Measurements from ENCODE around the gene OPN5.
A peak's percentile ranks its signal among the peaks of the same experiment; 100 is the strongest.

The OPN5 gene

DNA sequence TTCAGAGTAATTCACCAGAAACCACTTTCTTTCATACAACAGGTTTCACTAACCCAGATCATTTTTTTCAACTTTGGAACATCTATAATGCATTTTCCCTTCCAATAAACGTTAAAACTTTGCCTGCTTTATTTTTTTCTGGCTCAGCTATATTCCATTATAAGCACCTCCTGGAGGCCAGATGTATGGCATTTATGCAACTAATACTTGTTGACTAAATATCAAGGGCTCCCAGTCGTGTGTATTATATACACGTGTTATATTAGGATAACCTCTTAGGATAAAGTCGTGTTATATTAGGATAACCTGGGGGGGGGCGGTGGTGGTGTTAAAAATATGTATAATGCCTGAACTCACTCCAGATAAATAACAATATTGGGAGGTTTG lies 6.7 kb downstream of the OPN5 start:
- peaks cover 11% of the 10 kb centered on the region; the same call in 1 of the 2 replicates for H3K27me3 ChIP-seq (ENCODE audit: insufficient read depth, low read length)
- H3K36me3 ChIP-seq (ENCODE audit: insufficient read depth, low read length) = no peaks in the 10 kb centered on the region
- H2AFZ ChIP-seq (ENCODE audit: low read length, unreplicated experiment) = peak overlapping the region; percentile 14
- H3K4me1 ChIP-seq (ENCODE audit: control insufficient read depth, insufficient read depth, low read length, unreplicated experiment) = no peaks in the 10 kb centered on the region
- peak overlapping the region; percentile 63 for H3K4me3 ChIP-seq (ENCODE audit: low read depth, low read length)
- H3K27ac ChIP-seq (ENCODE audit: low read depth, low read length) = no peak overlapping the region
- no peaks in the 10 kb centered on the region for H3K79me2 ChIP-seq (ENCODE audit: control insufficient read depth, insufficient read depth, low read length, unreplicated experiment)

DNA sequence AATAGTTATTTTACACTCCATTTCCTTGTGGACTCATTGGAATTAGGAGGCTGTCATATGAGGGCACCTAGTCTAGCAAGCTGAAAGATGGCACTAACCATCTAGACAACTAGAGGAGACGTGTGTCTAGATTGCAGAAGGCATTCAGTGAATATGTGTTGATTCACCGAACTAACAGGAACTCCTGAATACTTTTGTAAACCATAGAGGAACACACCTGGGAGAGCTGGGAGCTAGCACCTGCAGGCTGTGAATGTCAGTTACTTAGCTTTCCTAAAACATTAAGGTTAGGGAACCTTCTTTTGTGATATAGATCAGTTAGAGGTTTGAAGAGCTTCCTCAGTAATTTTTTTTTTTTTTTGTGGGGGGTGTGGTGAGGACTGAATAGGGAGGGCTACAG lies 7.7 kb downstream of the OPN5 start:
- H2AFZ ChIP-seq (ENCODE audit: low read length, unreplicated experiment) = no peak overlapping the region
- no peaks in the 10 kb centered on the region for H3K36me3 ChIP-seq (ENCODE audit: insufficient read depth, low read length)
- H3K4me3 ChIP-seq (ENCODE audit: low read depth, low read length) = no peak overlapping the region
- H3K4me1 ChIP-seq (ENCODE audit: control insufficient read depth, insufficient read depth, low read length, unreplicated experiment) = no peaks in the 10 kb centered on the region
- H3K27ac ChIP-seq (ENCODE audit: low read depth, low read length) = no peak overlapping the region
- no peaks in the 10 kb centered on the region for H3K79me2 ChIP-seq (ENCODE audit: control insufficient read depth, insufficient read depth, low read length, unreplicated experiment)
- H3K27me3 ChIP-seq (ENCODE audit: insufficient read depth, low read length) = peaks cover 11% of the 10 kb centered on the region; the same call in 1 of the 2 replicates

DNA sequence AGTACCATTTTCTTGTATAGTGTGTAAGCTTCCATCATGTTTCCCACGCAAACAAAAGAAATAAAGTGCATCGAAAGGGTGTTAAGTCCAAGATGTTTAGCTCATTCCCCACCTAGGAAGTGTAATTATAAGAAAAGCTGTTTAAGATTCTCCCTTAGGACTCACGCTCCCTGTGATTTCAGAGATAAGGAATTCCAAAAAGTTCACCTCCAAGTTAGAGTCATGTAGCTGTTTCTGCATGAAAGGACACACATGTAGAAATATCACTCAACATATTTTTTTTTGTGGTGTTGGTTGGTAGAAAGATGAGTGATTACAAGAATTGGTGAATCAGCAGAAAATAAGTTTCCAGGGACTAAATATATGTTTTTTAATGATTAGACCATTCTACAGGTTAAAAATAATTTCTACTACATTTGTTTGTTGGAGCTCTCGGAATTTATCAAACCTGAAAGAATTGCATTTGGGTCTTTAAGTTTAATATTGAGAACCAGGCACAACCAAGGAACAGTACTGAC lies 10.4 kb downstream of the OPN5 start:
- Histone ChIP-seq H3K27ac (ENCODE audit: low read depth, low read length) (no peak overlapping the region), H3K36me3 (ENCODE audit: insufficient read depth, low read length) (no peaks in the 10 kb centered on the region), H3K4me1 (ENCODE audit: control insufficient read depth, insufficient read depth, low read length, unreplicated experiment) (no peaks in the 10 kb centered on the region), H3K79me2 (ENCODE audit: control insufficient read depth, insufficient read depth, low read length, unreplicated experiment) (no peaks in the 10 kb centered on the region), H2AFZ (ENCODE audit: low read length, unreplicated experiment) (no peak overlapping the region), H3K4me3 (ENCODE audit: low read depth, low read length) (no peak overlapping the region), H3K27me3 (ENCODE audit: insufficient read depth, low read length) (peaks cover 2% of the 10 kb centered on the region; the same call in 1 of the 2 replicates)

DNA sequence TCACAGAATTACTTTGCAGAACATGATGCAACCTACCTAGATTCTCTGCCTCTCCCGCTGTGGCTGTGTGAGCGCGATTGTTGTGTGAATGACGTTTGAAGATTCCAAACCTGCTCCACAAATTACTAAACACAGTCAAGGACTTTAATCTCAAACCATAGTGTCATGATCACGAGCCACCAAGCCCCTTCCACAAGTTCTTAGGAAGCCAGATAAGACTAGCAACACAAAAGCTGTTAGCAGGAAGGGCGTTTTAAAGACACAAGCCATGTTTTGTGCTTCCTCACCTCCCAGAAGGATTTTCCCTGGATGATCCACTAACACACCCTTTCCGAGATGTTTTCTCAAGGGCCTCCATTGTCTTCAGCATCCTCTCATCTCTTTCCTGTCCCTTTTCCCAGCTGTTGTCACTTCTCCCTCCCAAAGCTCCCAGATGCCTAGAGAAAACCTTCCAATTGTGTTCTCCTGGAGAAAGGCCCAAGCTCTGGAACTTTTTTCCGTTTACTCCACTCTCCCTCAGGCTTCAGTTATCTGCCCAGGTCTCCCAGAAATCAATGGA lies 12.8 kb downstream of the OPN5 start:
- Histone ChIP-seq H3K27me3 (ENCODE audit: insufficient read depth, low read length) (no peaks in the 10 kb centered on the region), H3K36me3 (ENCODE audit: insufficient read depth, low read length) (no peaks in the 10 kb centered on the region), H3K4me3 (ENCODE audit: low read depth, low read length) (no peak overlapping the region), H3K79me2 (ENCODE audit: control insufficient read depth, insufficient read depth, low read length, unreplicated experiment) (no peaks in the 10 kb centered on the region), H3K4me1 (ENCODE audit: control insufficient read depth, insufficient read depth, low read length, unreplicated experiment) (no peaks in the 10 kb centered on the region), H2AFZ (ENCODE audit: low read length, unreplicated experiment) (no peak overlapping the region), H3K27ac (ENCODE audit: low read depth, low read length) (no peak overlapping the region)

DNA sequence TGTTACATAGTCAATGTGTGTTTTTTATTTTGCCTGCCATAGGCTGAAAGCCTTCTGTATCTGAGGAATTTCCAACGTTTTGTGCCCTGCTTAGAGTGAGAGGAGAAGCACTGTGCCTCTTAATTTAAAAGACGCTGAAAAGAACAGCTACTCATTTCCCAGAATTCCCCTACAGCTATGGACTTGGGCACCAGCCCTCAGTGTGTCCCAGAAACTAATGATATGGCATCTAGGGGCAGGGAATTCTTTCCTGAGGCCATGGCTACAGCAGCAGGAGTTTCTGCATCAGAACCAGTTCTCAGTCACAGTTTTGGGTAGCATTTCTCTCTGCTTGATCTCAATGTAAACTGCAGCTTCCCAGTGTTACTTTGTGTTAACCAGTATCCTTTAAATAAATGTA lies 20.2 kb downstream of the OPN5 start:
- Histone ChIP-seq H2AFZ (ENCODE audit: low read length, unreplicated experiment) (no peak overlapping the region), H3K36me3 (ENCODE audit: insufficient read depth, low read length) (no peaks in the 10 kb centered on the region), H3K27ac (ENCODE audit: low read depth, low read length) (no peak overlapping the region), H3K4me3 (ENCODE audit: low read depth, low read length) (no peak overlapping the region), H3K79me2 (ENCODE audit: control insufficient read depth, insufficient read depth, low read length, unreplicated experiment) (no peaks in the 10 kb centered on the region), H3K27me3 (ENCODE audit: insufficient read depth, low read length) (no peaks in the 10 kb centered on the region), H3K4me1 (ENCODE audit: control insufficient read depth, insufficient read depth, low read length, unreplicated experiment) (no peaks in the 10 kb centered on the region)

DNA sequence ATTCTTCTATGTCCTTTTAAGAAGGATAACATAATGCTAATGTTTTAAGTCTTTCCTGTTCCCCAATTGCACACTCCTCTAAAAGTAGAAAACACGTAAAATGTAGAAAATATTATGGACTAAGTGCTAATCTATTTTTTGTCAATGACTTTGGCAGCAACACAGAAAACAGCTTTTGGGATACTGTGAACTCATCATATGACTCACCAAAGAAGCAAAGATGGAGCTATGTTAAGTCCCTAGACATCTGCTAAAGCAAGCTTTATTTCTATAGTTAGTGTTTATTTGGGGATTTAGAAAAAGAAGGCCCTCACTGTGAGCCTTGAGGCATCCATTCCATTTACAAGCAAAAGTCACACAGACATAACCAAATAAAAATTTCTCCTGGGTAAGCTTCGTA lies 23.0 kb downstream of the OPN5 start:
- Histone ChIP-seq H3K4me1 (ENCODE audit: control insufficient read depth, insufficient read depth, low read length, unreplicated experiment) (no peaks in the 10 kb centered on the region), H3K36me3 (ENCODE audit: insufficient read depth, low read length) (no peaks in the 10 kb centered on the region), H3K79me2 (ENCODE audit: control insufficient read depth, insufficient read depth, low read length, unreplicated experiment) (no peaks in the 10 kb centered on the region), H3K4me3 (ENCODE audit: low read depth, low read length) (no peak overlapping the region), H3K27me3 (ENCODE audit: insufficient read depth, low read length) (peaks cover 9% of the 10 kb centered on the region; the same call in 1 of the 2 replicates), H2AFZ (ENCODE audit: low read length, unreplicated experiment) (no peak overlapping the region), H3K27ac (ENCODE audit: low read depth, low read length) (no peak overlapping the region)

DNA sequence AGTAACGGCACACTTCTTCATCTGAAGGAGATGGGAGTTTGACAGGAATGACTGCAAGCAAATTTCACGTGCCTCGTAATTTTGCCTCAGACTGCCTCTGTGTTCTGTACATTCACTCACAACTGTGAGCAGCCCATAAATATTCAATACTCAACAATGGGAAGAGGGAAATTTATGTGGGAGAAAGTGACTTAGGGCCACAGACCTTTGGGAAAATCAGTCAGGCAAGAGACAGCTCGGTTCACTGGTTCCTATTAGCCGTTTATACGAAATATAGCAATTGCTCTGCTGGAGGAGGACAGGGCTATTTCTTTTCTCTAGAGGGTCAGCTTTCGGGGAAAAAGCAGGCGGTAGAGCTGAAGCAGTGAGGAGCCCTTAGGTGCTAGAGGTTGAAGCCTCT lies 28.0 kb downstream of the OPN5 start:
- no peak overlapping the region for H3K4me3 ChIP-seq (ENCODE audit: low read depth, low read length)
- H3K27me3 ChIP-seq (ENCODE audit: insufficient read depth, low read length) = peaks cover 23% of the 10 kb centered on the region; the same call in 1 of the 2 replicates
- H3K4me1 ChIP-seq (ENCODE audit: control insufficient read depth, insufficient read depth, low read length, unreplicated experiment) = no peaks in the 10 kb centered on the region
- no peaks in the 10 kb centered on the region for H3K36me3 ChIP-seq (ENCODE audit: insufficient read depth, low read length)
- H3K27ac ChIP-seq (ENCODE audit: low read depth, low read length) = no peak overlapping the region
- no peak overlapping the region for H2AFZ ChIP-seq (ENCODE audit: low read length, unreplicated experiment)
- no peaks in the 10 kb centered on the region for H3K79me2 ChIP-seq (ENCODE audit: control insufficient read depth, insufficient read depth, low read length, unreplicated experiment)

DNA sequence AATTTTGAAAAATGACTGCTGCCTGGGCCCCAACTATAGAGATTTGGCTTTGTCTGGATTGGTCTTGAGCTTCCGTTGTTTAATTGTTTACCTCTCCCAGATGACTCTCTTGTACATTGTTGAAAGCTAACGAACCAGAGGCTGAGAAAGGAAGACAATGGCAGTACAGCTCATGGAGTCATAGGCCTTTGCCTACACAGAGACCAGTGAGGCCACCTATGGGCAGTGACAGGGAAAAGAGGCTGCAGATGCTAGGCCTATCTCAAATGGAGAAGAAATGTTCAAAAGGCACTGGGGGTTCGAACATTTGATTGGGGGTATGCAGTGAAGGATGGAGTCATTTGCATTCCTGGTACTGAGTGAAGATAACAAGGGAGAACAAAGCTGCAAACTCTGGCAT lies 29.1 kb downstream of the OPN5 start:
- H2AFZ ChIP-seq (ENCODE audit: low read length, unreplicated experiment) = no peak overlapping the region
- no peaks in the 10 kb centered on the region for H3K36me3 ChIP-seq (ENCODE audit: insufficient read depth, low read length)
- no peak overlapping the region for H3K27ac ChIP-seq (ENCODE audit: low read depth, low read length)
- no peaks in the 10 kb centered on the region for H3K4me1 ChIP-seq (ENCODE audit: control insufficient read depth, insufficient read depth, low read length, unreplicated experiment)
- H3K4me3 ChIP-seq (ENCODE audit: low read depth, low read length) = no peak overlapping the region
- H3K79me2 ChIP-seq (ENCODE audit: control insufficient read depth, insufficient read depth, low read length, unreplicated experiment) = no peaks in the 10 kb centered on the region
- H3K27me3 ChIP-seq (ENCODE audit: insufficient read depth, low read length) = peaks cover 23% of the 10 kb centered on the region; the same call in 1 of the 2 replicates

DNA sequence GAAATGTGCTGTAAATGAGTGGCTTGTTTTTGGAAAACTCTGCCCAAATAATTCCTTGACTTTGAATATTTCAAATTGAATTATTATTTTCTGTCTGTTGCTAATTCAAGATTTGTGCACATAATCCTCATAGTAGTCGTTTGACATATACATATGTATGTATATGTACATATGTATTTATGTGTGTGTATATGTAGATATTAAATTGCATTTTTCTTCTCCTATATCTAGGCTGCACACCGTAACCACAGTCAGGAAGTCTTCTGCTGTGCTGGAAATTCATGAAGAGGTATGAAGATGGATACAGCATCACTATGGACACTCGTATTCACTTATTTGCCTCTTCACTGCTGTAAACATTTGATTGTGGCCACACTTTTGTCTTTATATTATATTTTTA lies 29.6 kb downstream of the OPN5 start:
- H3K79me2 ChIP-seq (ENCODE audit: control insufficient read depth, insufficient read depth, low read length, unreplicated experiment) = no peaks in the 10 kb centered on the region
- H3K27ac ChIP-seq (ENCODE audit: low read depth, low read length) = no peak overlapping the region
- no peak overlapping the region for H3K4me3 ChIP-seq (ENCODE audit: low read depth, low read length)
- H3K36me3 ChIP-seq (ENCODE audit: insufficient read depth, low read length) = no peaks in the 10 kb centered on the region
- H3K4me1 ChIP-seq (ENCODE audit: control insufficient read depth, insufficient read depth, low read length, unreplicated experiment) = no peaks in the 10 kb centered on the region
- H3K27me3 ChIP-seq (ENCODE audit: insufficient read depth, low read length) = peaks cover 25% of the 10 kb centered on the region; the same call in 1 of the 2 replicates
- H2AFZ ChIP-seq (ENCODE audit: low read length, unreplicated experiment) = no peak overlapping the region

DNA sequence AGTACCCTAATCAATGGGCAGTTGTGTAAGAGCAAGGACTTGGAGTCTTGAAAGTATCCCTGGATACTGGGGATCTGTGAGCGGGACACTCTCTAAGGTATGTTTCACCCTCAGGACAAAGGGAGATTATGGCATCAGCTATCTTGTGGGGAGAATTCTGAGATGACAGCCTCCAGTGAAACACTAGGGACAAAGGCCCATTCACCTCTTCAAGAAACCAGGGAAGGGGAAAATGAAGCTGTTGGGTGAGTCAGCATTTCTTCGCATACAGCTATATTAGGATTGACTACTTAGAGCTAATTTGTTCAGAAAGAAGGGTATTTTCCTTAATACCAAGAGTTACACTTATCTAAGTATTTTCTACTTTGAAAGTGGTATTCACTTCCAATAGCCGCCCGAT lies 35.9 kb downstream of the OPN5 start:
- Histone ChIP-seq H3K36me3 (ENCODE audit: insufficient read depth, low read length) (no peaks in the 10 kb centered on the region), H2AFZ (ENCODE audit: low read length, unreplicated experiment) (no peak overlapping the region), H3K27me3 (ENCODE audit: insufficient read depth, low read length) (peaks cover 23% of the 10 kb centered on the region), H3K4me1 (ENCODE audit: control insufficient read depth, insufficient read depth, low read length, unreplicated experiment) (no peaks in the 10 kb centered on the region), H3K4me3 (ENCODE audit: low read depth, low read length) (no peak overlapping the region), H3K27ac (ENCODE audit: low read depth, low read length) (no peak overlapping the region), H3K79me2 (ENCODE audit: control insufficient read depth, insufficient read depth, low read length, unreplicated experiment) (no peaks in the 10 kb centered on the region)

DNA sequence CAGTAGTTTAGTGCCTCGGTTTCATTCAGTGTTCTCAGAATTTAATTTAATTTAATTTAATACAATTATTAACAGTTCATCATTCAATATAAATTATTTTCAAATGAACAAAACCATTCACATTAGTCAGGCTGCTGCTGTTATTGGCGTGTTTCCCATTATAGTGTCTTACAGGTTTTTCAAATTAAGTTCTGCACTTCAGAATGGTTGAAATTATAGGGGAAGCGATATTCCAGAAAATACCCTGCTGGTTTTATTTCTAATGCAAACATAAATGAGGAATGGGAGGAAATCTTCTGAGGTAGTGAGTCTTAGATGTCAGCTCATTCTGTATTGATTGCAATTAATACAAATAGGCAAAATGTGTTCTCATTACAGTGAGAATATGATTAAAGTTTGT lies 37.6 kb downstream of the OPN5 start:
- peaks cover 17% of the 10 kb centered on the region for H3K27me3 ChIP-seq (ENCODE audit: insufficient read depth, low read length)
- H2AFZ ChIP-seq (ENCODE audit: low read length, unreplicated experiment) = no peak overlapping the region
- no peaks in the 10 kb centered on the region for H3K79me2 ChIP-seq (ENCODE audit: control insufficient read depth, insufficient read depth, low read length, unreplicated experiment)
- no peaks in the 10 kb centered on the region for H3K36me3 ChIP-seq (ENCODE audit: insufficient read depth, low read length)
- H3K4me3 ChIP-seq (ENCODE audit: low read depth, low read length) = no peak overlapping the region
- H3K27ac ChIP-seq (ENCODE audit: low read depth, low read length) = no peak overlapping the region
- H3K4me1 ChIP-seq (ENCODE audit: control insufficient read depth, insufficient read depth, low read length, unreplicated experiment) = no peaks in the 10 kb centered on the region
